HG03558 (cell line): Measurements from ENCODE around the gene TMC2.

Source experiments
- ATAC-seq: cut with Tn5 transposase; IDR thresholded peaks from one replicate; pipeline ENCODE4 v1.9.1; 2021; ENCODE audit warnings: moderate number of reproducible peaks; ENCODE audit not compliant: unreplicated experiment; ENCODE audit errors: extremely low read depth

The TMC2 gene

GRCh38 chr20:2575682-2576081, 39.3 kb downstream of the TMC2 start:
- ATAC-seq, result no peak

GRCh38 chr20:2576317-2576727, 39.9 kb downstream of the TMC2 start:
- no peak for ATAC-seq

GRCh38 chr20:2578475-2579192, 42.3 kb downstream of the TMC2 start:
- ATAC-seq, result no peak

GRCh38 chr20:2585811-2586210, 49.4 kb downstream of the TMC2 start:
- ATAC-seq, result no peak

- ATAC-seq, result no peak
Observed at GRCh38 chr20:2593756-2594155, 57.4 kb downstream of the TMC2 start.

- no peak for ATAC-seq
Observed at GRCh38 chr20:2595076-2595475, 58.7 kb downstream of the TMC2 start.

GRCh38 chr20:2596673-2597279, 60.4 kb downstream of the TMC2 start:
- no peak for ATAC-seq

- no peak for ATAC-seq
Observed at GRCh38 chr20:2599288-2600006, 63.1 kb downstream of the TMC2 start.

- ATAC-seq, result no peak
Observed at GRCh38 chr20:2602046-2602735, 65.8 kb downstream of the TMC2 start.

GRCh38 chr20:2602746-2603145, 66.4 kb downstream of the TMC2 start:
- ATAC-seq, result no peak

GRCh38 chr20:2603816-2604505, 67.6 kb downstream of the TMC2 start:
- no peak for ATAC-seq

- no peak for ATAC-seq
Observed at GRCh38 chr20:2604506-2604835, 68.1 kb downstream of the TMC2 start.

- no peak for ATAC-seq
Observed at GRCh38 chr20:2606507-2607006, 70.2 kb downstream of the TMC2 start.

- no peak for ATAC-seq
Observed at GRCh38 chr20:2610326-2610725, 74.0 kb downstream of the TMC2 start.

GRCh38 chr20:2610941-2611720, 74.8 kb downstream of the TMC2 start:
- no peak for ATAC-seq

GRCh38 chr20:2612073-2612472, 75.7 kb downstream of the TMC2 start:
- no peak for ATAC-seq

- no peak for ATAC-seq
Observed at GRCh38 chr20:2616634-2617033, 80.3 kb downstream of the TMC2 start.

- no peak for ATAC-seq
Observed at GRCh38 chr20:2617099-2617714, 80.8 kb downstream of the TMC2 start.

- no peak for ATAC-seq
Observed at GRCh38 chr20:2618815-2619214, 82.4 kb downstream of the TMC2 start.
